ENCODE results near the gene SOD1.
"Not testable (repeated sequence)": the region's sequence is repeated elsewhere in the genome, so short reads cannot be mapped to it uniquely, and the experiment has no call there.

DNA sequence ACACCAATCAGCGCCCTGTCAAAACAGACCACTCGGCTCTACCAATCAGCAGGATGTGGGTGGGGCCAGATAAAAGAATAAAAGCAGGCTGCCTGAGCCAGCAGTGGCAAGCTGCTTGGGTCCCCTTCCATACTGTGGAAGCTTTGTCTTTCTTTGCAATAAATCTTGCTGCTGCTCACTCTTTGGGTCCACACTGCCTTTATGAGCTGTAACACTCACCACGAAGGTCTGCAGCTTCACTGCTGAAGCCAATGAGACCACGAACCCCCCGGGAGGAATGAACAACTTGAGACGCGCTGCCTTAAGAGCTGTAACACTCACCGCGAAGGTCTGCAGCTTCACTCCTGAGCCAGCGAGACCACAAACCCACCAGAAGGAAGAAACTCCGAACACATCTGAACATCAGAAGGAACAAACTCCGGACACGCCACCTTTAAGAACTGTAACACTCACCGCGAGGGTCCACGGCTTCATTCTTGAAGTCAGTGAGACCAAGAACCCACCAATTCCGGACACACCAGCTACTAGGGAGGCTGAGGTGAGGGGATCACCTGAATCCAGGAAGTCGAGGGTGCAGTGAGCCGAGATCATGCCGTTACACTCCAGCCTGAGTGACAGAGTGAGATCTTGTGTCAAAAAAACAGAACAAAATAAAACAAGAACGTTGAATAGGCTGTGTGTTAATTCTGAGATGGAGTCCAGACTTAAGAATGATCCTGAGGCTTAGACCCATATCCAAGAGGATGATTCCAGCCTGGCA is 4.5 kb upstream of the SOD1 start:
- TF ChIP-seq, protein P1, sequence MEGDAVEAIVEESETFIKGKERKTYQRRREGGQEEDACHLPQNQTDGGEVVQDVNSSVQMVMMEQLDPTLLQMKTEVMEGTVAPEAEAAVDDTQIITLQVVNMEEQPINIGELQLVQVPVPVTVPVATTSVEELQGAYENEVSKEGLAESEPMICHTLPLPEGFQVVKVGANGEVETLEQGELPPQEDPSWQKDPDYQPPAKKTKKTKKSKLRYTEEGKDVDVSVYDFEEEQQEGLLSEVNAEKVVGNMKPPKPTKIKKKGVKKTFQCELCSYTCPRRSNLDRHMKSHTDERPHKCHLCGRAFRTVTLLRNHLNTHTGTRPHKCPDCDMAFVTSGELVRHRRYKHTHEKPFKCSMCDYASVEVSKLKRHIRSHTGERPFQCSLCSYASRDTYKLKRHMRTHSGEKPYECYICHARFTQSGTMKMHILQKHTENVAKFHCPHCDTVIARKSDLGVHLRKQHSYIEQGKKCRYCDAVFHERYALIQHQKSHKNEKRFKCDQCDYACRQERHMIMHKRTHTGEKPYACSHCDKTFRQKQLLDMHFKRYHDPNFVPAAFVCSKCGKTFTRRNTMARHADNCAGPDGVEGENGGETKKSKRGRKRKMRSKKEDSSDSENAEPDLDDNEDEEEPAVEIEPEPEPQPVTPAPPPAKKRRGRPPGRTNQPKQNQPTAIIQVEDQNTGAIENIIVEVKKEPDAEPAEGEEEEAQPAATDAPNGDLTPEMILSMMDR (conservative IDR thresholded peaks at IDR 0.05): not testable (repeated sequence)
- TF ChIP-seq EZH2 (IDR thresholded peaks at IDR 0.05; ENCODE audit: low read depth): not testable (repeated sequence)
